ENCODE data around the gene CDKAL1.

CDKAL1 gene

DNA sequence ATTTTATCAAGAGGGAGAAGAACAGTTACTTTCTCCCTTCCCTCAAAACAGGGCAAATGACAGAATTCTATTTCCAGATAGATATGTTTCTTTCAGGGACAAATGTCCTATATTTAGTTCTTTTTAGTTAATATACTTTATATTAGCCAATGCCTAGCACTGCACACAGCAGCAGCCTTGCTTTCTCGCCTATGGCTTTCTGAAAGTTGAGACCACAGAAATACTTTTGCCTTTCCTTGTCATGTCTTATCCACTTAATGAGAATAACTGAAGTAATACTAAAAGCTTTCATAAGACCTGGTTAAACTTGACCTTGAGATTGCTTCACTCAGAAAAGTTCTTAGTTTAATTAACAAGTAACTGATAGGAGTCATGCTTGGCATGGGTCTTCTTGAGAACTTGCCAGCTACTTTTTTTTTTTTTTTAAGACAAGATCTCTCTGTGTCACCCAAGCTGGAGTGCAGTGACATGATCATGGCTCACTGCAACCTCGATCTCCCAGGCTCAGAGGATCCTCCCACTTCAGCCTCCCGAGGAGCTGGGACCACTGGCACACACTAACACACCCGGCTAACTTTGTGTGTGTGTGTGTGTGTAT, 159.3 kb downstream of the CDKAL1 start:
- Histone ChIP-seq H3K4me2 (ENCODE audit: low read length) (no peak overlapping the region), H3K4me1 (ENCODE audit: low read length) (peaks cover 13% of the 10 kb centered on the region), H3K27ac (ENCODE audit: low read length) (no peak overlapping the region), H3K79me2 (ENCODE audit: low read length) (peaks cover 12% of the 10 kb centered on the region), H2AFZ (ENCODE audit: low read depth, low read length) (no peak overlapping the region), H3K9me3 (ENCODE audit: insufficient read depth, low read length) (no peaks in the 10 kb centered on the region), H3K9ac (ENCODE audit: low read length) (no peak overlapping the region), H3K27me3 (ENCODE audit: low read depth, low read length) (no peaks in the 10 kb centered on the region), H3K4me3 (ENCODE audit: low read length) (no peak overlapping the region), H4K20me1 (ENCODE audit: insufficient read depth, low read length) (no peaks in the 10 kb centered on the region), H3K36me3 (replicated peaks; ENCODE audit: low read depth, low read length) (no peaks in the 10 kb centered on the region)
- TF ChIP-seq EZH2phosphoT487 (IDR thresholded peaks at IDR 0.05; ENCODE audit: low read depth) (no peak), CTCF (IDR thresholded peaks at IDR 0.05; ENCODE audit: low read depth, low read length) (no peak)

- H3K4me2 ChIP-seq (ENCODE audit: low read length): no peak overlapping the region
- H3K4me3 ChIP-seq (ENCODE audit: low read length): no peak overlapping the region
- no peaks in the 10 kb centered on the region for H3K27me3 ChIP-seq (ENCODE audit: low read depth, low read length)
- no peak overlapping the region for H2AFZ ChIP-seq (ENCODE audit: low read depth, low read length)
- H3K27ac ChIP-seq (ENCODE audit: low read length): no peak overlapping the region
- H3K4me1 ChIP-seq (ENCODE audit: low read length): peaks cover 11% of the 10 kb centered on the region
- no peak overlapping the region for H3K9ac ChIP-seq (ENCODE audit: low read length)
- H3K79me2 ChIP-seq (ENCODE audit: low read length): 0 out of 2 replicates have a peak, but pooled peaks cover 3% of the 10 kb centered on the region
- H3K36me3 ChIP-seq (replicated peaks; ENCODE audit: low read depth, low read length): no peaks in the 10 kb centered on the region
- H4K20me1 ChIP-seq (ENCODE audit: insufficient read depth, low read length): no peaks in the 10 kb centered on the region
- TF ChIP-seq CTCF (IDR thresholded peaks at IDR 0.05; ENCODE audit: low read depth, low read length) (no peak), EZH2phosphoT487 (IDR thresholded peaks at IDR 0.05; ENCODE audit: low read depth) (no peak)
- no peaks in the 10 kb centered on the region for H3K9me3 ChIP-seq (ENCODE audit: insufficient read depth, low read length)
Measured at GRCh38 chr6:20696676-20697075, 162.4 kb downstream of the CDKAL1 start.

DNA sequence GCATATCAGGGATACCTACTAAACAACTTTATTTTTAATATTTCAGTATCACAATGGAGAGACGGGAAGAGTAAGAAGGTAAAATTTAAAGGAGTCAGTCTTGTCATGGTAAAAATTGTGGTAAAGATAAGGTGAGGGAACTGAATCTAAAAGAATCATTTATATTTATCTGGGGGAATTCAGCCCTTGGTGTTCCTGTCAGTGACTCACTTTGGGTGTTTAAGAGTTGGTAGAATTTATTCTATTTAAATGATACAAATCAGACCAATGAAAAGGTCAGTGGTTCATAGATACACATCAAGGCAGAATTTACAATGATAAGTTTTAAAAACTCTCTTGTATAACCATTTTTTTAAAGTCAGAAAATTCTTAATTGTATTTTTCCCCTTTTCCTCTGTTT, 164.4 kb downstream of the CDKAL1 start:
- Histone ChIP-seq H4K20me1 (ENCODE audit: insufficient read depth, low read length) (no peaks in the 10 kb centered on the region), H3K4me3 (ENCODE audit: low read length) (no peak overlapping the region), H3K27ac (ENCODE audit: low read length) (no peak overlapping the region), H2AFZ (ENCODE audit: low read depth, low read length) (no peak overlapping the region), H3K79me2 (ENCODE audit: low read length) (0 out of 2 replicates have a peak, but pooled peaks cover 3% of the 10 kb centered on the region), H3K4me2 (ENCODE audit: low read length) (peak overlapping the region; percentile 11; the same call in 1 of the 2 replicates), H3K9ac (ENCODE audit: low read length) (no peak overlapping the region), H3K4me1 (ENCODE audit: low read length) (peaks cover 11% of the 10 kb centered on the region), H3K27me3 (ENCODE audit: low read depth, low read length) (no peaks in the 10 kb centered on the region), H3K36me3 (replicated peaks; ENCODE audit: low read depth, low read length) (no peaks in the 10 kb centered on the region), H3K9me3 (ENCODE audit: insufficient read depth, low read length) (no peaks in the 10 kb centered on the region)
- TF ChIP-seq EZH2phosphoT487 (IDR thresholded peaks at IDR 0.05; ENCODE audit: low read depth): no peak
- no peak for TF ChIP-seq CTCF (IDR thresholded peaks at IDR 0.05; ENCODE audit: low read depth, low read length)

- Histone ChIP-seq H3K4me3 (ENCODE audit: low read length) (no peak overlapping the region), H3K4me1 (ENCODE audit: low read length) (peaks cover 11% of the 10 kb centered on the region), H3K4me2 (ENCODE audit: low read length) (no peak overlapping the region), H3K27me3 (ENCODE audit: low read depth, low read length) (no peaks in the 10 kb centered on the region), H3K9ac (ENCODE audit: low read length) (no peak overlapping the region), H2AFZ (ENCODE audit: low read depth, low read length) (no peak overlapping the region), H3K79me2 (ENCODE audit: low read length) (0 out of 2 replicates have a peak, but pooled peaks cover 3% of the 10 kb centered on the region), H4K20me1 (ENCODE audit: insufficient read depth, low read length) (no peaks in the 10 kb centered on the region), H3K27ac (ENCODE audit: low read length) (no peak overlapping the region), H3K36me3 (replicated peaks; ENCODE audit: low read depth, low read length) (no peaks in the 10 kb centered on the region), H3K9me3 (ENCODE audit: insufficient read depth, low read length) (no peaks in the 10 kb centered on the region)
- TF ChIP-seq EZH2phosphoT487 (IDR thresholded peaks at IDR 0.05; ENCODE audit: low read depth): no peak
- TF ChIP-seq CTCF (IDR thresholded peaks at IDR 0.05; ENCODE audit: low read depth, low read length): no peak
Measured at GRCh38 chr6:20699402-20699801, 165.1 kb downstream of the CDKAL1 start.
